Common myeloid progenitor, CD34-positive (primary cell): ENCODE data around the gene OTOP3.
"Not testable (repeated sequence)": the region's sequence is repeated elsewhere in the genome, so short reads cannot be mapped to it uniquely, and the experiment has no call there.

Experiments
- CTCF ChIA-PET: fragments of 350-600 bp; sonication (Branson Sonifier 250); formaldehyde crosslinking; loops from one replicate; lab custom pipeline; 2021; ENCODE audit warnings: antibody characterized with exemption; lab: Charles Lee
- POLR2A ChIA-PET: fragments of 350-600 bp; sonication (Branson Sonifier 250); formaldehyde crosslinking; loops from one replicate; lab custom pipeline; 2021; ENCODE audit warnings: antibody characterized with exemption; lab: Charles Lee
- DNase-seq, 3 donors: peaks; one replicate each; pipeline versions ENCODE4 v3.0.0 to v3.0.0-alpha.2; 2013
- H3K27ac ChIP-seq, 2 experiments: 1 replicate in 1 of 2; 2 replicates in 1 of 2; pipeline ENCODE4 v1.7.0; 2013; ENCODE audit warnings: inconsistent platforms in 2 of 2, low read length in 2 of 2, mild to moderate bottlenecking in 2 of 2, low read depth in 1 of 2, moderate library complexity in 1 of 2; ENCODE audit not compliant: severe bottlenecking in 2 of 2, insufficient read depth in 1 of 2, poor library complexity in 1 of 2
- H3K27me3 ChIP-seq, 5 experiments: replicated peaks in 2 of 5; 1 replicate in 3 of 5; 2 replicates in 2 of 5; pipeline versions ENCODE4 v1.6.1 to v1.7.0; 2013; ENCODE audit warnings: low read length in 4 of 5, mild to moderate bottlenecking in 2 of 5, moderate library complexity in 2 of 5, inconsistent platforms in 1 of 5; ENCODE audit not compliant: insufficient read depth in 5 of 5, control insufficient read depth in 4 of 5
- H3K36me3 ChIP-seq, 4 experiments: 1 replicate in 2 of 4; 2 replicates in 2 of 4; pipeline versions ENCODE4 v1.6.1 to v1.7.0; 2013; ENCODE audit warnings: low read length in 3 of 4, control low read depth in 1 of 4, mild to moderate bottlenecking in 1 of 4; ENCODE audit not compliant: control insufficient read depth in 4 of 4, insufficient read depth in 4 of 4
- H3K4me1 ChIP-seq, 4 experiments: 1 replicate in 3 of 4; 2 replicates in 1 of 4; pipeline versions ENCODE4 v1.6.1 to v1.7.1; 2013; ENCODE audit warnings: low read length in 3 of 4, mild to moderate bottlenecking in 3 of 4, control low read depth in 1 of 4, inconsistent platforms in 1 of 4, moderate library complexity in 1 of 4; ENCODE audit not compliant: control insufficient read depth in 4 of 4, insufficient read depth in 4 of 4; ENCODE audit errors: control extremely low read depth in 1 of 4
- H3K4me3 ChIP-seq, 7 experiments: 1 replicate in 4 of 7; 2 replicates in 3 of 7; pipeline versions ENCODE4 v1.5.1 to v1.7.0; 2013; ENCODE audit warnings: mild to moderate bottlenecking in 7 of 7, low read length in 6 of 7, moderate library complexity in 6 of 7, inconsistent platforms in 2 of 7, low read depth in 2 of 7, control low read depth in 1 of 7; ENCODE audit not compliant: insufficient read depth in 4 of 7, control insufficient read depth in 1 of 7; ENCODE audit errors: extremely low read depth in 1 of 7
- H3K9me3 ChIP-seq, 5 experiments: 1 replicate in 4 of 5; 2 replicates in 1 of 5; pipeline versions ENCODE4 v1.6.1 to v1.7.1; 2013; ENCODE audit warnings: low read length in 4 of 5, mild to moderate bottlenecking in 2 of 5, inconsistent platforms in 1 of 5, low read depth in 1 of 5, moderate library complexity in 1 of 5; ENCODE audit not compliant: control insufficient read depth in 4 of 5, insufficient read depth in 2 of 5; ENCODE audit errors: control extremely low read depth in 1 of 5
- WGBS: methylation state at CpG from one replicate; pipeline ENCODE4 v1.1.5; 2013; ENCODE audit not compliant: insufficient coverage; 5-methylcytosine and 5-hydroxymethylcytosine counted together

The OTOP3 gene

GRCh38 chr17:74904687-74905409 is 30.9 kb upstream of the OTOP3 start:
- WGBS = 98% methylated on average over 6 of the region's 7 CpGs
- H3K4me1 ChIP-seq = peaks cover 0 to 18% (median 7%) of the 10 kb centered on the region in 4 experiments
- ChIA-PET CTCF (interaction anchor here (1.1 kb wide), 1 partner anchor 10 kb away, joined by 3 read pairs; no protein-coding TSS in a partner anchor), POLR2A (no interaction called here)
- H3K9me3 ChIP-seq = no peaks in the 10 kb centered on the region
- no peak overlapping the region for H3K27ac ChIP-seq
- no peak for DNase-seq
- no peaks in the 10 kb centered on the region for H3K36me3 ChIP-seq
- H3K4me3 ChIP-seq = no peak overlapping the region
- H3K27me3 ChIP-seq = peaks cover 0 to 5% (median 0%) of the 10 kb centered on the region in 5 experiments

- H3K9me3 ChIP-seq, POLR2A ChIA-PET, H3K36me3 ChIP-seq, H3K27me3 ChIP-seq, H3K27ac ChIP-seq, H3K4me3 ChIP-seq, DNase-seq: not testable (repeated sequence)
- H3K4me1 ChIP-seq = peaks cover 0 to 13% (median 6%) of the 10 kb centered on the region in 4 experiments
- CTCF ChIA-PET = interaction anchor here (0.7 to 1.6 kb wide), 5 partner anchors 10 to 25 kb away, joined by 3 to 4 read pairs (median 3); no protein-coding TSS in a partner anchor
- WGBS = 78% methylated on average over 4 of the region's 6 CpGs
These were observed 29.4 kb upstream of the OTOP3 start for GRCh38 chr17:74906214-74906793.

GRCh38 chr17:74907012-74907411 is 28.7 kb upstream of the OTOP3 start:
- peaks cover 0 to 6% (median 3%) of the 10 kb centered on the region in 4 experiments for H3K4me1 ChIP-seq
- WGBS = 97% methylated on average over 27 of the region's 34 CpGs

GRCh38 chr17:74909097-74909496 is 26.6 kb upstream of the OTOP3 start:
- H3K4me1 ChIP-seq, H3K9me3 ChIP-seq, H3K27ac ChIP-seq, H3K27me3 ChIP-seq, CTCF ChIA-PET, H3K36me3 ChIP-seq, DNase-seq, H3K4me3 ChIP-seq, POLR2A ChIA-PET: not testable (repeated sequence)
- WGBS = 88% methylated on average over 3 of the region's 4 CpGs

More at GRCh38 chr17:74907012-74907411, 28.7 kb upstream of the OTOP3 start:
- Histone ChIP-seq H3K4me3 (no peak overlapping the region), H3K9me3 (no peaks in the 10 kb centered on the region), H3K27ac (no peak overlapping the region), H3K36me3 (no peaks in the 10 kb centered on the region), H3K27me3 (peaks cover 0 to 2% (median 0%) of the 10 kb centered on the region in 5 experiments)
- ChIA-PET CTCF (interaction anchor here (1.3 to 1.6 kb wide), 2 partner anchors 11 to 14 kb away, joined by 4 read pairs; no protein-coding TSS in a partner anchor), POLR2A (no interaction called here)
- DNase-seq = no peak

GRCh38 chr17:74911423-74911822 is 24.3 kb upstream of the OTOP3 start:
- H3K27ac ChIP-seq, POLR2A ChIA-PET, H3K36me3 ChIP-seq, DNase-seq, H3K4me1 ChIP-seq, H3K9me3 ChIP-seq, CTCF ChIA-PET, H3K4me3 ChIP-seq, H3K27me3 ChIP-seq: not testable (repeated sequence)
- WGBS = 98% methylated on average over 5 of the region's 8 CpGs

- Histone ChIP-seq H3K4me3 (no peak overlapping the region), H3K27ac (no peak overlapping the region), H3K36me3 (no peaks in the 10 kb centered on the region), H3K4me1 (peaks cover 0 to 14% (median 10%) of the 10 kb centered on the region in 4 experiments), H3K27me3 (peaks cover 0 to 21% (median 9%) of the 10 kb centered on the region in 5 experiments), H3K9me3 (no peaks in the 10 kb centered on the region)
- ChIA-PET CTCF (interaction anchor here (0.9 to 2.2 kb wide), 3 partner anchors 14 to 44 kb away, joined by 3 to 7 read pairs (median 5); no protein-coding TSS in a partner anchor), POLR2A (no interaction called here)
- 96% methylated on average over 10 of the region's 13 CpGs for WGBS
- no peak for DNase-seq
These were observed 19.4 kb upstream of the OTOP3 start for GRCh38 chr17:74916136-74916850.
